ENCODE measurements around the gene DNAH9. TPM values are rescaled to one million over a fixed set of nuclear protein-coding genes. Genes with fewer than 3 reads are reported as not detected.

The DNAH9 gene
- polyA plus RNA-seq, 1 donor (not counting 4 experiments of a cell fraction or from before 2014, with no cell fraction given): 0.42 TPM

DNA sequence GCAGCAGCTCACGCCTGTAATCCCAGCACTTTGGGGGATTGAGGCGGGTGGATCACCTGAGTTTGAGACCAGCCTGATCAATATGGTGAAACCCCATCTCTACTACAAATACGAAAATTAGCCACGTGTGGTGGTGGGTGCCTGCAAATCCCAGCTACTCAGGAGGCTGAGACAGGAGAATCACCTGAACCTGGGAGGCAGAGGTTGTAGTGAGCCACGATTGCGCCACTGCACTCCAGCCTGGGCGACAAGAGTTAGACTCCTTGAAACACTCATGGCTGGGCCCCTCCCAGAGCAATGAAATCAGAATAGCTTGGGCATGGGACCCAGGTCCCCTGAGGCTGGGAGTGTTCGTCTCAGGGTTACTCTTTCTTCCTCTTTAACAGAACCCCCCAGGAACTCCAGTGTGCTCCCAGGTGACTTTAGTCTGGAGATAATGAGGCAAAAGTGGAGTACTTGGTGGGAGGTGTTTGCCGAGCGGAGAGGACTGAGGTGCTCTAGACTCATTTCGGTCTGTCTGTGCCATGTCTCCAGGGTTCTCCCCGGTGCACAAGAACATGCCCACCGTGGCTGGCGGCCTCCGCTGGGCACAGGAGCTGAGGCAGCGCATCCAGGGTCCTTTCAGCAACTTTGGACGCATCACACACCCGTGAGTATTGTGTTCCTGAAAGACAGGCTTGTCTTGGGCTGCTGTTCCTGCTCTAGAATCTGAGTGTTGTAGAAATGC, 41.6 kb downstream of the DNAH9 start:
- Histone ChIP-seq H3K4me1 (ENCODE audit: control insufficient read depth, extremely low read depth, insufficient read depth, low read length) (no peaks in the 10 kb centered on the region), H2AFZ (ENCODE audit: control insufficient read depth, low read length) (no peak overlapping the region), H3K9me1 (ENCODE audit: control insufficient read depth, extremely low read depth, insufficient read depth, low read length) (no peaks in the 10 kb centered on the region), H3K27me3 (ENCODE audit: control insufficient read depth, extremely low read depth, insufficient read depth, low read length) (no peaks in the 10 kb centered on the region), H3K27ac (ENCODE audit: control insufficient read depth, insufficient read depth, low read length) (no peak overlapping the region), H3K4me3 (ENCODE audit: control insufficient read depth in 2 of 3, extremely low read depth in 1 of 3, insufficient read depth in 2 of 3, low read depth in 1 of 3, low read length in 3 of 3) (no peak overlapping the region), H3K9me3 (ENCODE audit: control insufficient read depth, low read depth, low read length) (no peaks in the 10 kb centered on the region), H3K36me3 (ENCODE audit: control insufficient read depth in 2 of 2, extremely low read depth in 1 of 2, insufficient read depth in 2 of 2, low read length in 2 of 2) (no peaks in the 10 kb centered on the region), H3K4me2 (ENCODE audit: control insufficient read depth, extremely low read depth, insufficient read depth, low read depth, low read length) (no peak overlapping the region), H4K20me1 (ENCODE audit: control insufficient read depth, extremely low read depth, insufficient read depth, low read length) (no peaks in the 10 kb centered on the region), H3K9ac (ENCODE audit: control insufficient read depth, extremely low read depth, insufficient read depth, low read length) (no peak overlapping the region), H3K79me2 (ENCODE audit: control insufficient read depth, insufficient read depth, low read length) (no peaks in the 10 kb centered on the region)
- TF ChIP-seq CTCF (optimal IDR thresholded peaks at IDR 0.05 in 1 of 3, IDR thresholded peaks at IDR 0.05 in 1 of 3, conservative IDR thresholded peaks at IDR 0.05 in 1 of 3; ENCODE audit: extremely low read depth in 1 of 3, insufficient read depth in 2 of 3, low read length in 3 of 3) (no peak), EZH2 (IDR thresholded peaks at IDR 0.05; ENCODE audit: low read length) (no peak)
- dilution Hi-C loops (cut with MboI; ENCODE audit: extremely low pct_ligation_motif_present, low sequenced_read_pairs): no loop called here
- no peak for FAIRE-seq
- DNase-seq (ENCODE audit: low read depth, low spot score): no peak

DNA sequence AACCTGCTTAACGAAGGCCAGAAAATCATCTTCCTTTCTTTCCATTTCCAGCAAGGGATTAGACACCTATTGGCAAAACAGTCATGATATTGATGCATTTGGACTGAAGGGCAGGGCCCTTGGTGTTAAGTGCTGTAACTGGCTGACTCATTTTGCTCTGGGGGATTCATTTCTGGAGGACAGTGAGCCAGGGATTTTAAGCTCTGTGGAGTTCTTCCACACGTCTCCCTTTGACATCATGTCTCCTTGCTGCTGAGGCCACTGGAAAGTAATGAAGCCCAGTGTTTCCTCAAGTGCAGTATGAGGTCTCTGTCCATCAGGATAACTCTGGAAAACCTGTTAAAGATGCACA, 42.2 kb downstream of the DNAH9 start:
- H4K20me1 ChIP-seq (ENCODE audit: control insufficient read depth, extremely low read depth, insufficient read depth, low read length): no peaks in the 10 kb centered on the region
- dilution Hi-C loops (cut with MboI; ENCODE audit: extremely low pct_ligation_motif_present, low sequenced_read_pairs): no loop called here
- no peak overlapping the region for H3K4me3 ChIP-seq (ENCODE audit: control insufficient read depth in 2 of 3, extremely low read depth in 1 of 3, insufficient read depth in 2 of 3, low read depth in 1 of 3, low read length in 3 of 3)
- H3K36me3 ChIP-seq (ENCODE audit: control insufficient read depth in 2 of 2, extremely low read depth in 1 of 2, insufficient read depth in 2 of 2, low read length in 2 of 2): no peaks in the 10 kb centered on the region
- H3K9me1 ChIP-seq (ENCODE audit: control insufficient read depth, extremely low read depth, insufficient read depth, low read length): no peaks in the 10 kb centered on the region
- no peak for FAIRE-seq
- TF ChIP-seq CTCF (optimal IDR thresholded peaks at IDR 0.05 in 1 of 3, IDR thresholded peaks at IDR 0.05 in 1 of 3, conservative IDR thresholded peaks at IDR 0.05 in 1 of 3; ENCODE audit: extremely low read depth in 1 of 3, insufficient read depth in 2 of 3, low read length in 3 of 3) (no peak), EZH2 (IDR thresholded peaks at IDR 0.05; ENCODE audit: low read length) (no peak)
- no peaks in the 10 kb centered on the region for H3K79me2 ChIP-seq (ENCODE audit: control insufficient read depth, insufficient read depth, low read length)
- H3K27me3 ChIP-seq (ENCODE audit: control insufficient read depth, extremely low read depth, insufficient read depth, low read length): no peaks in the 10 kb centered on the region
- no peak overlapping the region for H3K9ac ChIP-seq (ENCODE audit: control insufficient read depth, extremely low read depth, insufficient read depth, low read length)
- no peak for DNase-seq (ENCODE audit: low read depth, low spot score)
- no peak overlapping the region for H2AFZ ChIP-seq (ENCODE audit: control insufficient read depth, low read length)
- H3K4me1 ChIP-seq (ENCODE audit: control insufficient read depth, extremely low read depth, insufficient read depth, low read length): no peaks in the 10 kb centered on the region
- H3K27ac ChIP-seq (ENCODE audit: control insufficient read depth, insufficient read depth, low read length): no peak overlapping the region
- no peaks in the 10 kb centered on the region for H3K9me3 ChIP-seq (ENCODE audit: control insufficient read depth, low read depth, low read length)
- no peak overlapping the region for H3K4me2 ChIP-seq (ENCODE audit: control insufficient read depth, extremely low read depth, insufficient read depth, low read depth, low read length)
